GM12878 (cell line): Measurements from ENCODE around the gene CLCC1. TPM values are rescaled to one million over a fixed set of nuclear protein-coding genes. Genes with fewer than 3 reads are reported as not detected.

Source experiments
- ATF7 ChIP-seq: fragments of 450-650 bp; IDR thresholded peaks from 2 replicates; pipeline ENCODE4 v1.6.1; 2016; ENCODE audit warnings: low read depth, mild to moderate bottlenecking
- BCL11A ChIP-seq: IDR thresholded peaks from 2 replicates; pipeline ENCODE4 v1.6.1; 2011; ENCODE audit warnings: low read depth, low read length
- CBX5 ChIP-seq: sonication (generic); IDR thresholded peaks from 2 replicates; pipeline ENCODE4 v1.6.1; 2016; ENCODE audit warnings: low read depth, moderate library complexity, mild to moderate bottlenecking, inconsistent platforms
- CEBPB ChIP-seq, 2 experiments: fragments of 150-350 bp in 1 of 2; IDR thresholded peaks; 2 replicates each; pipeline ENCODE4 v1.6.1; 2012 to 2014; ENCODE audit warnings: low read depth in 2 of 2, low read length in 2 of 2, borderline replicate concordance in 1 of 2, inconsistent platforms in 1 of 2
- CEBPZ ChIP-seq: fragments of 150-350 bp; IDR thresholded peaks from 2 replicates; pipeline ENCODE4 v1.6.1; 2016; ENCODE audit warnings: low read depth, low read length
- CHD4 ChIP-seq: fragments of 200-600 bp; sonication (generic); IDR thresholded peaks from 2 replicates; pipeline ENCODE4 v1.6.1; 2016; ENCODE audit warnings: mild to moderate bottlenecking
- CREM ChIP-seq: IDR thresholded peaks from 2 replicates; pipeline ENCODE4 v1.6.1; 2014; ENCODE audit warnings: antibody characterized with exemption, low read depth
- MEF2A ChIP-seq: IDR thresholded peaks from 2 replicates; pipeline ENCODE4 v1.6.1; 2011; ENCODE audit warnings: low read depth, mild to moderate bottlenecking, low read length, moderate library complexity; ENCODE audit not compliant: insufficient read depth
- MEF2B ChIP-seq: fragments of 450-650 bp; IDR thresholded peaks from 2 replicates; pipeline ENCODE4 v1.6.1; 2018; ENCODE audit warnings: mild to moderate bottlenecking, moderate library complexity; ENCODE audit not compliant: partially characterized antibody, poor library complexity, severe bottlenecking
- NR2C1 ChIP-seq: fragments of 450-650 bp; IDR thresholded peaks from 2 replicates; pipeline ENCODE4 v1.6.1; 2017; ENCODE audit warnings: antibody characterized with exemption, mild to moderate bottlenecking, moderate library complexity
- NR2F1 ChIP-seq: fragments of 450-650 bp; conservative IDR thresholded peaks from 2 replicates; pipeline ENCODE4 v1.6.1; 2017; ENCODE audit warnings: mild to moderate bottlenecking
- PAX8 ChIP-seq: fragments of 450-650 bp; IDR thresholded peaks from 2 replicates; pipeline ENCODE4 v1.6.1; 2017; ENCODE audit warnings: mild to moderate bottlenecking, moderate library complexity
- PML ChIP-seq: IDR thresholded peaks from 2 replicates; pipeline ENCODE4 v1.6.1; 2012; ENCODE audit warnings: low read length, inconsistent platforms
- POLR2A ChIP-seq: IDR thresholded peaks from 2 replicates; pipeline ENCODE4 v1.6.1; 2011; ENCODE audit warnings: low read depth, mild to moderate bottlenecking, low read length
- POU2F2 ChIP-seq: IDR thresholded peaks from 3 replicates; pipeline ENCODE4 v1.6.1; 2011; ENCODE audit warnings: low read depth, mild to moderate bottlenecking, low read length, borderline replicate concordance
- RBBP5 ChIP-seq: fragments of 200-600 bp; sonication (generic); conservative IDR thresholded peaks from 2 replicates; pipeline ENCODE4 v1.6.1; 2016
- RELA ChIP-seq: fragments of 450-650 bp; IDR thresholded peaks from 2 replicates; pipeline ENCODE4 v1.8.0; 2014; ENCODE audit warnings: borderline replicate concordance; ENCODE audit not compliant: partially characterized antibody
- TBL1XR1 ChIP-seq: IDR thresholded peaks from 2 replicates; pipeline ENCODE4 v1.6.1; 2012; ENCODE audit warnings: low read depth, low read length, improper control_type of control experiment
- ZBTB11 ChIP-seq: fragments of 450-650 bp; formaldehyde crosslinking; IDR thresholded peaks from 2 replicates; pipeline ENCODE4 v1.5.0; 2022; ENCODE audit warnings: mild to moderate bottlenecking, missing genetic modification characterization
- ZNF274 ChIP-seq: IDR thresholded peaks from one replicate; pipeline ENCODE4 v1.8.0; 2011; ENCODE audit not compliant: insufficient read length, insufficient read depth
- polyA plus RNA-seq, 11 experiments: library from polyadenylated mRNA; depleted of rRNA in 4 of 11; unstranded in 6 of 11; stranded (reverse) in 5 of 11; fragments of >200 nt; fragmentation: Nextera tagmentation in 4 of 11; fragmentation: Illumina TruSeq in 1 of 11; extraction: Ambion mirVana in 4 of 11; extraction: Trizol in 1 of 11; gene quantifications; 1 replicate in 1 of 11; 2 replicates in 10 of 11; pipeline versions ENCODE4 v1.2.1 to v1.2.3, GENCODE V29; 2011 to 2016; ENCODE audit warnings: inconsistent platforms in 2 of 11, missing spikeins in 2 of 11, low read depth in 1 of 11
- total RNA-seq, 4 experiments: library from RNA; depleted of rRNA in 3 of 4; stranded (reverse); fragments of >200 nt in 3 of 4; fragmentation: Illumina TruSeq in 1 of 4; extraction: Trizol in 1 of 4; gene quantifications; 2 replicates each; pipeline versions ENCODE4 v1.2.1 to v1.2.3, GENCODE V29; 2013 to 2021
- TF ChIP-seq, protein P1 (sequence below): fragments of 450-650 bp; IDR thresholded peaks from 2 replicates; pipeline ENCODE4 v1.6.1; 2017; ENCODE audit warnings: antibody characterized with exemption, mild to moderate bottlenecking, moderate library complexity

The CLCC1 gene
- total and polyA plus RNA-seq, 10 of the 15 experiments (the other 5 are each of a cell fraction or from before 2014, with no cell fraction given), result 11.9 to 25.8 (median 16.1) TPM

- TF ChIP-seq POU2F2 (peak; percentile 6; the same call in 1 of the 3 replicates), PAX8 (no peak), ATF7 (peak; percentile 50; the same call in 1 of the 2 replicates), ZBTB11 (CRISPR knock-in tag) (no peak), ZNF274 (no peak), CEBPZ (no peak), TBL1XR1 (no peak), NR2C1 (no peak; the same call in 1 of the 2 replicates), POLR2A (peak; percentile 94), CEBPB (IDR thresholded peaks at IDR 0.05; ENCODE audit: borderline replicate concordance in 1 of 2, low read depth in 2 of 2, low read length in 2 of 2) (no peak), RELA (peak; percentile 16), RBBP5 (no peak; the same call in 1 of the 2 replicates), MEF2A (no peak), BCL11A (no peak), CHD4 (no peak), MEF2B (no peak), CBX5 (no peak), CREM (peak; percentile 86), NR2F1 (peak; percentile 92), PML (0 out of 2 replicates have a peak, but pooled peaks have one; percentile 48)
- TF ChIP-seq, protein P1, sequence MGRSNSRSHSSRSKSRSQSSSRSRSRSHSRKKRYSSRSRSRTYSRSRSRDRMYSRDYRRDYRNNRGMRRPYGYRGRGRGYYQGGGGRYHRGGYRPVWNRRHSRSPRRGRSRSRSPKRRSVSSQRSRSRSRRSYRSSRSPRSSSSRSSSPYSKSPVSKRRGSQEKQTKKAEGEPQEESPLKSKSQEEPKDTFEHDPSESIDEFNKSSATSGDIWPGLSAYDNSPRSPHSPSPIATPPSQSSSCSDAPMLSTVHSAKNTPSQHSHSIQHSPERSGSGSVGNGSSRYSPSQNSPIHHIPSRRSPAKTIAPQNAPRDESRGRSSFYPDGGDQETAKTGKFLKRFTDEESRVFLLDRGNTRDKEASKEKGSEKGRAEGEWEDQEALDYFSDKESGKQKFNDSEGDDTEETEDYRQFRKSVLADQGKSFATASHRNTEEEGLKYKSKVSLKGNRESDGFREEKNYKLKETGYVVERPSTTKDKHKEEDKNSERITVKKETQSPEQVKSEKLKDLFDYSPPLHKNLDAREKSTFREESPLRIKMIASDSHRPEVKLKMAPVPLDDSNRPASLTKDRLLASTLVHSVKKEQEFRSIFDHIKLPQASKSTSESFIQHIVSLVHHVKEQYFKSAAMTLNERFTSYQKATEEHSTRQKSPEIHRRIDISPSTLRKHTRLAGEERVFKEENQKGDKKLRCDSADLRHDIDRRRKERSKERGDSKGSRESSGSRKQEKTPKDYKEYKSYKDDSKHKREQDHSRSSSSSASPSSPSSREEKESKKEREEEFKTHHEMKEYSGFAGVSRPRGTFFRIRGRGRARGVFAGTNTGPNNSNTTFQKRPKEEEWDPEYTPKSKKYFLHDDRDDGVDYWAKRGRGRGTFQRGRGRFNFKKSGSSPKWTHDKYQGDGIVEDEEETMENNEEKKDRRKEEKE, result no peak
These were observed at the start of gene CLCC1 (continued) for GRCh38 chr1:108963052-108963686.
